GM21367 (cell line): ENCODE results near the gene ADARB2.
"Not testable (repeated sequence)": the region's sequence is repeated elsewhere in the genome, so short reads cannot be mapped to it uniquely, and the experiment has no call there.

Source experiments
- ATAC-seq: cut with Tn5 transposase; IDR thresholded peaks from one replicate; pipeline ENCODE4 v1.9.1; 2021; ENCODE audit not compliant: unreplicated experiment

Gene ADARB2

DNA sequence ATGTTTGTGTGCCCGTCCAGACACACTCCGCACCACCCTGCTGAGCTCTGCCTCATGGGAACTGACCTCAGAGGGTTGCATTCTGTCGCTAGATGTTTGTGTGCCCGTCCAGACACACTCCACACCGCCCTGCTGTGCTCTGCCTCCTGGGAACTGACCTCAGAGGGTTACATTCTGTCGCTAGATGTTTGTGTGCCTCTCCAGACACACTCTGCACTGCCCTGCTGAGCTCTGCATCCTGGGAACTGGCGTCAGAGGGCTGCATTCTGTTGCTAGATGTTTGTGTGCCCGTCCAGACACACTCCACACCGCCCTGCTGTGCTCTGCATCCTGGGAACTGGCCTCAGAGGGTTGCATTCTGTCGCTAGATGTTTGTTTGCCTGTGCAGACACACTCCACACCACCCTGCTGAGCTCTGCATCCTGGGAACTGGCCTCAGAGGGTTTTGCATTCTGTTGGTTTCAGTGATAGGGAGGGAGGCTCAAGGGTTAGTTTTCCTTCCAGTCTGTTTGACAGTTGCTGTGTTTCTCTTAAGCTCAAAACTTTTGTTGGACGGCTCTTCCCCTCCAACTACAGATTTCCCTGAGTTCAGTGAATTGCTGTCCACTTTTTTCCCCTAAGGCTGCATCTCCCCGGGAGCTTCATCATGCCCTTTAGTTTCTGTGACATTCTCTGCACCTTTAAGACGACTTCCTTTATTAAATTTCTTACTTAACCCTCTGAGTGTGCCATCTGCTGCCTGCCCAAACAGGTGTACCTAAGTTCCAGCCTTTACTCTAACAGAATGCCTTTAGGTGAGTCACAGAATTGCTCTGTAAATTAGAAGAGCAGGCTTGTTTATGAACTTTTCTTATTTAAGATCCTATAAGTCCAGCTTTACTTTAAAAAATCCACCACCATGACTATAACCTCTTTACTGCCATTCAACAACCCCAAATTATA is 119.7 kb downstream of the ADARB2 start:
- ATAC-seq: not testable (repeated sequence)

GRCh38 chr10:1616701-1617100 is 120.6 kb downstream of the ADARB2 start:
- ATAC-seq: not testable (repeated sequence)

DNA sequence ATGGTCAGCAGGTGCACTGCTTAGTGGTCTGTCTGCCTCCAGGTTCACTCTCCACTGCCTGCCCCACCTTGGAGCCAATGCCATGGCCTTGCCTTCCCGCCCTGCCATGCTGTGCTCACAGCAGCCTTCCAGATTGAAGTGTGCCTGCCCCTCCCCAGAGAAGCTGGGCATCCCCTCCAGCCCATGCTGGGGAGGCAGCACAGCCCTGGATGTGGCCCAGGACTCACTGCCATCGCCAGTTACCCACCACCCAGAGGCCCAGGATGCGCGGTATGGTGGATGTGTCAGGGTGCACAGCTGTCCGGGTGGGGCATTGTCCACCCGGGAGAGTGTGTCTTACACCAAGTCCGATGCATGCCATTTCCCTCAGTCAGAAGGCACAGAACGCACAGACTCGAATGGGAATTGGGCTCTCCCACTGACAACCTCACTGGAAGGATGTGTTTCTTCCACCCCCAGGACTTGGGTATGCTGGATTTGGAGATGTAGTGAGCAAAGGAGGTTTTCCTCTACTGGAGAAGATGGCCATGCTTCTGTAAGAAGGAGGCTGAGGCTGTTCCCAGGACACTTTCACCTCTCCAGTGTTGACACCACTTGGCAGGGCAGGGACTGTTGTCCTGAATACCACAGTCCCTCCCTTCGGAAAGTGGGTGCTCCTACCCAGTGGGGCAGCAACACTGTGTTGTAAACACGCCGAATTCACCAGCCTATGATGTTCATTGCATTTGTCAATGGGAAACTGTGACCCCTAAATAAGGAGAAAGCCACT is 122.0 kb downstream of the ADARB2 start:
- no peak for ATAC-seq

DNA sequence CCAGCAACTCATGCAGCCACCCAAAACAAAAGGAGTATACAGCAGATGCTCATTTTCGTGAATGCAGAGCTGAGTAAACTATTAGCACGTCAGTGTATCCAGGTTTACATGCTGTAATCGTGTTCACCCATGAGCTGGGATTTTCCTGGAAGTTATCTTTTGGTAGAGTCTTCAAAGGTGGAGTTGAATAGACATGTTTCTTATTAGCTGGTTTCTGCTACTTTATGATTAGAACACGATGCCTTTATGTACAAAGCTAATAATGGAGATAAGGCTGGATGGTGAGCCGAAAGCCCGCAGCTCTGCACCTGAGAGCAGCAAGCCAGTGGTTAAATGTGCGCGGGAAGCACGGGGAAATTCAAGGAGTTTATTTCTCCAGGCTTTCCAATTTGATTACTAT is 123.8 kb downstream of the ADARB2 start:
- no peak for ATAC-seq

- ATAC-seq: no peak
Observed at GRCh38 chr10:1612908-1613307, 124.4 kb downstream of the ADARB2 start.

DNA sequence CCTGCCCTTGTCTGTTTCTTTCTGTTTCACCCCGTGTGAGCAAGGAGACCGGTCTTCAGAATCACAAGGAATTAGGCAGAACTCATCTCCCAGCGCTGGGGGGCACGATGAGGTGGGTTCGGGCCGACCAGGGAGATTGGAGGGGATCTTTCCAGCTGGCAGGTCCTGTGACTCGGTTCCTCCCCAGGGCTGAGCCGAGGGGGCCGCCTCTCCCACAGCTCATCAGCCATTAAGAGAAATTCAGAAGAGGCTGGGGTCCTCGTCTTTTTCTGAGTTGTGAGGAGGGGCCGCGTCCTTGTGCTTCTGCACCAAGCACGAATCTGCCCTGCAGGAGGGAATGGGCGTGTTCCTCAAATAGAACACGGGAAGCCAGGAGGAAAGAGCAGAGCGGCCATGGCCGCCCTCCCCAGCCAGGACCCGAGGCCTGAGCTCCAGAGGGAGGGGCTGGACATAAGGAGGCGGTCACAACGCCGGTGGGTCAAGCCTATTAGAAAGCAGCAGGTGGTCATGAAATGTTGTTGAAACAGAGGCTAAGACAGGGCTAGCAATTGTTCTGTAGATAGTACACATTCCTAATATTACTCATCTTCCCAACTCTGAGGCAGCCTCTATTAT is 125.3 kb downstream of the ADARB2 start:
- no peak for ATAC-seq

GRCh38 chr10:1610986-1611770 is 126.1 kb downstream of the ADARB2 start:
- no peak for ATAC-seq

GRCh38 chr10:1609648-1609970 is 127.7 kb downstream of the ADARB2 start:
- no peak for ATAC-seq

DNA sequence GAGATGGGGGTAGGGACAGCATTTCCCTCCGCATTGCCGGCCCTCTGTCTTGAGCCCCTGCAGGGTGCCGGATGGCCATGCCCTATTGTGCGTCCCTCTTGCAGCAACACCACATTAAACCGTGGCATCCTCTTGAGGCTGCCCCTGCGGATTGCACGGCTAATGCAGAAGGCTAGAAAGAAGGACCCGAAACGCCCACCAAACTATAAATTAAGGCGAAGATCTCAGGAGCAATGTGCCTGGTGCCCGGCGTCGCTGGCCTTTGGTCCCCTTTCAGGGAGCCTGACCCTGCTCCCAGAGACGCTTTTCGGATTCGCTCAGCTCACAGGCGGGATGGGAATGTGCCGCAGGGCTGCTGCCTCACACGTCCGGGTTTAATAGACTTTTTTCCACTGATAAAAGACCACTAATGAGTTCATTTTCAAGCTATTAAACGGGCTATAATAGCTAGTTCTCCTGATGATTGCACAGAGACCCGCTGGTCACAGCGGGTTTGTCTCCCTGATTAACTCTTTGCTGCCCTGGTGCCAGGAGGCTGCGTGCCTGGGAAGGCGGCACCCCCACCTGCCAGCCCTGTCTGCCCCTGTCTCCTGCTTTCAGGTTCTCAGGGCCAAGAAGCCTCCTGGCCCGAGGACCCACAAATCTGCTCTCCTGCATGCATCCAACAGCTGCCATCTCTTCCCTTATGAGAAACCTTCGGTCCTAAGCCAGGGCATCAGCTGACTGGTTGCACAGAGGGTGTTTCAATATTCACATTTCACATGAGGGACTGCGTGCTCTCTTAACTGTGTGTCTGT is 128.3 kb downstream of the ADARB2 start:
- ATAC-seq: no peak

DNA sequence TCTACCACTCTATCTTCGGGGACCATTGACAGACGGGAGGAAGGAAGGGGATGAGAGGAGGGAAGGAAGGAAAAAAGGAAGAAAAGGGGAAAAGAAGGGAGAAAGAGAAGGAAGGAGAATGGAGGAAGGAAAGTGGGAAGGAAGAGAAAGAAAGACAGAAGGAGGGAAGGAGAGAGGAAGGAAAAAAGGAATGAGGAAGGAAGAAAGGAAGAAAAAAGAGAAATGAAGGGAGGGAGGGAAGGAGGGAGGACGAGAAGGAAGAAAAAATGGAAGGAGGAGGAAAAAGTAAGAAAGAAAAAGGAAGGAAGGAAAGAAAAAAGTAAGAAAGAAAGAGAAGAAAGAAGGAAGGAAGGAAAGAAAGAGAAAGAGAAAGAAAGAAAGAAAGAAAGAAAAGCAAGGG is 128.9 kb downstream of the ADARB2 start:
- no peak for ATAC-seq

DNA sequence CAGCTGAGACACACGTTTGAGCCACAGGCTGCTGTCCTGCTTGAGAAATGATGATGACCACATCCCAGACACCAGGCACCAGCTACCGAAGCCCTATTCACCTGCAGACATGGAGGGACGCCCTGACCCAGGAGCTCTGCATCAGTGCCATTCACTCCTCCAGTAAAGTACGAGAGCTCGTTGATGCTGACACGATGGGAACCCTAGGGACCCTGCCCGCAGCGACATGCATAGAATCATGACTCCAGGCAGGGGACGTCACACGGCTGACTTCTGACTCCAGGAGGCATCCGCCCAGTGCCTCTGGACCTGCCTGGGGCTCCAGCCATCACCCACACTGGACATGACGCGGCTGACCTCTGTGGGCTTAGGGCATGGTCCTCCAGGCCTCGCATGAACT is 129.9 kb downstream of the ADARB2 start:
- no peak for ATAC-seq

DNA sequence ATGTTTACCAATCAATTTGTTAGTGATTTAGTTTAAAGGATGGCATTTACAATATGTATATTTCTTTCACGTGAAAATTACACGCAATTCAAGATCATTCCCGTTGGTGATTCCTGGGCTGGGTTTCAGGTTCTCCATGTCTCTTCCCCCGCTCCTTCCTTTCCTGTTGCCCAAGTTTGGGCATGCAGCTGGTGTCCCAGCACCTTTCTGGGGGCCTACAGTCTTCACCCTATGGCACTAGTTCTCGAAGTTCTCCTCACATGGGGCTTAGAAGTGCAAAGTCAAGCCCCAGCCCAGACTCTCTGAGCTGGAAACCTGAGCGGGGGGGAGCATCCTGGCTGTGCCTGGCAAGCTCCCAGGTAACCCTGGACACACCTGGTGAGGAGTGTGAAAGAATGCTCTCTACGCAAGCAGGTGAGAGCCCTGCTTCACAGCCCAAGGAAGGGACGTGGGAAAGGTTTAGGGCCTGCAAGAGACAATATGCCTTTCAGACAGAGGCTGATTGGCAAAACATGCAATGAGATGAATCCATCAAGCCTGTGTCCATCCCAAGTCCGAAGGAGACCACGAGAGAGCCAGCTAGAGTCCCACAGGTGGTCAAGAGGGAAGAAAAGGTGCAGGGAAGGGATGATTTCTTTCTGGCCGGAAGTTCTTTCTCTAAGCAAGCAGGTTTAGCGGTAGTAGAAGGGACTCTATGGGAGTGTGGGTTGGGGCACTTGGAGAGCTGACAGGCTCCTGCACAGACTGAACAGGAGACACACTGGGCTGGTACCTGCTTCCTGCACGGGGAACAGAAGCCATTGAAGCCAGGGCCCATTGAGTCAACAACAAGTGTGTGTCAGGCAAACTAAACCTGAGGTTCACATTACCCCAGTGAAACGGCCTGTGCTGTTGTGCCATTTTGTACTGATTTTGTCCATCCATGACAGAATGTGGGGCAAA is 131.1 kb downstream of the ADARB2 start:
- no peak for ATAC-seq

GRCh38 chr10:1605121-1605520 is 132.2 kb downstream of the ADARB2 start:
- ATAC-seq: no peak

DNA sequence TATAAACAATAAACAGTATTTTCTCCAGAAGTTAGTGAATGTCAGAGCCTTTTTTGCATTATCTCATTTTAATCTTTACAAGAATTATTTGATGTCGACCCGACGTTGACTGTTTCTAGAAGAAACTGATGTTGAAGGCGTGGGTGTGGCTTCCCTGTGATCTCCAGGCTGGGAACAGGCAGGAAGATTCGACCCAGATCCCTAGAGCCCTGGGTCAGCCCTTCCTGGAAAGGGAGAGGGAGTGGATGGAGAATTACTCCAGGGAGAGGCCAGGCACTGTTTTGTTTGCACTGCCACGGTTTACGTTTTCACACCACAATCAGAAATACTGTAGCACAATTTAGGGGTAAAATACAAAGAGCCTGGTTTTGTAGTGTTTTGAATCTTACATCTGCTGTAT is 133.1 kb downstream of the ADARB2 start:
- ATAC-seq: no peak

DNA sequence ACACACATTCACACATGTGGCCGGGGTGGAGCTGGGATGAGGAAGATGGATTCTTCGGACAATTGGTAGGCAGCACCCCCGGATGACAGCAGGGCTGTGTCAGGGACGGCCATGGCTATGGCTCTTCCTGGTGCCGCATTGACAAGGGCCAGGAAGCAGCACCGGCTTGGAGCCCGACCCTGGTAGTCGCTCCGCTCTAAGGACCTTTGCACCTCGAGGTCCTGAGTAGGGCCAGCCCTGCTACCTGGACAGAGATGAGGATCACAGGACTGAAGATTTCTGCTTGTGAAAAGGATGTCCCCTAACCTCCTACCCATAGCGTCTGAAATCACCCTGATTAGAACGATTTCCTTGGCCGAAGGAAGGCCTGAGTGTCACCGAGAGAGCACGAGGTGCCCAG is 134.1 kb downstream of the ADARB2 start:
- ATAC-seq: no peak

- no peak for ATAC-seq
Observed at GRCh38 chr10:1602037-1602484, 135.3 kb downstream of the ADARB2 start.

- ATAC-seq: no peak
Observed at GRCh38 chr10:1601406-1601805, 135.9 kb downstream of the ADARB2 start.

DNA sequence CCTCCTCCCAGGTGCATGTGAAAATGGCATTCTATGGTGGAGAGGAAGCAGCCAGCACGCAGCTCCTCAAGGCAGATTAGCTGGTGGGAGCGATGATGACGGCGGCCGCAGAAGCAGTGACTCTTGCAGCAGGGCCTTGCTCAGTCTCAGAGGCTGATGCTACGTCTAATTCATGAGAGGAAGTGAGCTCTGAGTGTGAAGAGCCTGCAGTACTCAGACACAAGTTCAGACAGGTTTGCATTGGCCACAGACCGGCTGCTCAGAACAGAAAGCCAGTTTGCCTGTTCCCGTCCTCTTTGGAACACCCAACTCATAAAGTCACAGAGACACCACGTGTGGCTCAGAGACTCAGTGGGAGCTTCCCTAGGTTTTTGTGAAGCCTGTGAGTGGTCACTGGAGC is 136.5 kb downstream of the ADARB2 start:
- ATAC-seq: no peak
